AG04450 (cell line): Measurements from ENCODE around the gene GLRB. TPM values are rescaled to one million over a fixed set of nuclear protein-coding genes. Genes with fewer than 3 reads are reported as not detected.

ENCODE experiments used
- CTCF ChIA-PET: fragments of 300-600, 350-600 bp; formaldehyde crosslinking; extraction: SDS; loops from one replicate; lab custom pipeline; 2022; ENCODE audit warnings: antibody characterized with exemption, inconsistent platforms; lab: Charles Lee
- POLR2A ChIA-PET: fragments of 350-600 bp; formaldehyde crosslinking; extraction: SDS; loops from one replicate; lab custom pipeline; 2021; ENCODE audit warnings: antibody characterized with exemption, inconsistent platforms; lab: Yijun Ruan, JAX
- DNase-seq: peaks from one replicate; pipeline ENCODE4 v3.0.0-alpha.2; 2011; ENCODE audit warnings: low read depth, low spot score
- H3K27ac ChIP-seq: one replicate; pipeline ENCODE4 v1.5.1; 2012; ENCODE audit warnings: low read depth, low read length, control low read depth
- H3K27me3 ChIP-seq: one replicate; pipeline ENCODE4 v1.6.0; 2012; ENCODE audit warnings: low read length; ENCODE audit not compliant: control insufficient read depth, insufficient read depth
- H3K4me3 ChIP-seq: 2 replicates; pipeline ENCODE4 v1.5.1; 2011; ENCODE audit warnings: mild to moderate bottlenecking, low read depth, low read length, control low read depth
- H3K9me3 ChIP-seq: 2 replicates; pipeline ENCODE4 v1.5.1; 2012; ENCODE audit warnings: low read length; ENCODE audit not compliant: control insufficient read depth, insufficient read depth
- CTCF ChIP-seq: IDR thresholded peaks from 2 replicates; pipeline ENCODE4 v1.5.1; 2011; ENCODE audit warnings: low read depth, low read length, control low read depth, inconsistent platforms
- polyA plus RNA-seq: library from polyadenylated mRNA; depleted of rRNA; stranded (reverse); fragments of >200 nt; gene quantifications from 2 replicates; pipeline ENCODE4 v1.2.3, GENCODE V29; 2011

Gene GLRB
- polyA plus RNA-seq, 1 experiment = 11.8 TPM

- ChIA-PET POLR2A (no interaction called here), CTCF (no interaction called here)
- Histone ChIP-seq H3K9me3 (no peaks in the 10 kb centered on the region), H3K4me3 (no peak overlapping the region), H3K27ac (no peak overlapping the region), H3K27me3 (no peaks in the 10 kb centered on the region)
- TF ChIP-seq CTCF = no peak
- DNase-seq = no peak
Observed at GRCh38 chr4:157184300-157184699, 108.3 kb downstream of the GLRB start.

GRCh38 chr4:157185363-157185762, 109.4 kb downstream of the GLRB start:
- H3K4me3 ChIP-seq = no peak overlapping the region
- H3K9me3 ChIP-seq = no peaks in the 10 kb centered on the region
- no peak for TF ChIP-seq CTCF
- no peak overlapping the region for H3K27ac ChIP-seq
- no peak for DNase-seq
- POLR2A ChIA-PET = no interaction called here
- CTCF ChIA-PET = no interaction called here
- H3K27me3 ChIP-seq = no peaks in the 10 kb centered on the region

- H3K4me3 ChIP-seq = no peak overlapping the region
- TF ChIP-seq CTCF = no peak
- ChIA-PET CTCF (interaction anchor here (1.3 kb wide), 1 partner anchor 9 kb away, joined by 4 read pairs; no protein-coding TSS in a partner anchor), POLR2A (no interaction called here)
- H3K27me3 ChIP-seq = no peaks in the 10 kb centered on the region
- no peak overlapping the region for H3K27ac ChIP-seq
- H3K9me3 ChIP-seq = no peaks in the 10 kb centered on the region
- DNase-seq = no peak
Observed at GRCh38 chr4:157195374-157195773, 119.4 kb downstream of the GLRB start.

- no peak overlapping the region for H3K27ac ChIP-seq
- H3K27me3 ChIP-seq = no peaks in the 10 kb centered on the region
- POLR2A ChIA-PET = no interaction called here
- DNase-seq = no peak
- no peak overlapping the region for H3K4me3 ChIP-seq
- no peaks in the 10 kb centered on the region for H3K9me3 ChIP-seq
- TF ChIP-seq CTCF = no peak
- CTCF ChIA-PET = interaction anchor here (1.3 kb wide), 1 partner anchor 8 kb away, joined by 4 read pairs; no protein-coding TSS in a partner anchor
Observed at GRCh38 chr4:157196046-157196445, 120.1 kb downstream of the GLRB start.

- TF ChIP-seq CTCF = peak; percentile 44
- ChIA-PET CTCF (interaction anchor here (0.7 to 1.2 kb wide), 6 partner anchors 9 to 729 kb away, joined by 3 to 6 read pairs (median 4); no protein-coding TSS in a partner anchor), POLR2A (no interaction called here)
- Histone ChIP-seq H3K27ac (no peak overlapping the region), H3K9me3 (peaks cover 2% of the 10 kb centered on the region; the same call in 1 of the 2 replicates), H3K27me3 (no peaks in the 10 kb centered on the region), H3K4me3 (no peak overlapping the region)
- no peak for DNase-seq
Observed at GRCh38 chr4:157204634-157205244, 128.8 kb downstream of the GLRB start.
